GM12878 (cell line): Measurements from ENCODE around the gene KCNRG. TPM values are rescaled to one million over a fixed set of nuclear protein-coding genes. Genes with fewer than 3 reads are reported as not detected.

Source experiments
- ATAC-seq: fragments of 200-7000 bp; cut with Tn5 transposase; 3 replicates; pipeline ENCODE4 v1.9.1; 2020; ENCODE audit warnings: mild to moderate bottlenecking, moderate library complexity
- BruUV-seq: library from RNA; stranded (reverse); fragments of 400-500 nt; replicated peaks from 2 replicates; lab custom pipeline; 2021; lab: Mats Ljungman, UMichigan
- CTCF ChIA-PET: fragments of 300-600 bp; sonication (Branson Sonifier 250); formaldehyde crosslinking; extraction: SDS; loops from one replicate; lab custom pipeline; 2021; ENCODE audit warnings: inconsistent platforms; lab: Yijun Ruan, JAX
- POLR2A ChIA-PET: fragments of 350-600 bp; formaldehyde crosslinking; extraction: SDS; loops from one replicate; lab custom pipeline; 2021; ENCODE audit warnings: inconsistent platforms; lab: Charles Lee
- RAD21 ChIA-PET: fragments of 300-600 bp; sonication (Branson Sonifier 250); formaldehyde crosslinking; loops from one replicate; lab custom pipeline; 2023; ENCODE audit warnings: antibody characterized with exemption; ENCODE audit not compliant: unreplicated experiment; lab: Charles Lee
- SMC1A ChIA-PET: fragments of 300-600 bp; sonication (Branson Sonifier 250); formaldehyde crosslinking; loops from one replicate; lab custom pipeline; 2023; ENCODE audit not compliant: unreplicated experiment, uncharacterized antibody; lab: Charles Lee
- DNase-seq: peaks from one replicate; pipeline ENCODE4 v3.0.0-alpha.2; 2011; ENCODE audit warnings: low read depth, low spot score
- FAIRE-seq: peaks from 3 replicates; lab custom pipeline; 2011; peaks lifted over from hg19 to GRCh38; lab: Jason Lieb, UNC
- H2AFZ ChIP-seq: 2 replicates; pipeline ENCODE4 v1.6.0; 2011; ENCODE audit warnings: low read depth, low read length, control low read depth; ENCODE audit not compliant: control insufficient read depth
- H3K27ac ChIP-seq: 2 replicates; pipeline ENCODE4 v1.5.1; 2011; ENCODE audit warnings: control low read depth; ENCODE audit not compliant: control insufficient read depth, insufficient read depth
- H3K27me3 ChIP-seq, 2 experiments: replicated peaks in 1 of 2; 2 replicates each; pipeline versions ENCODE4 v1.6.0 to v1.6.1; 2011; ENCODE audit warnings: low read length in 1 of 2; ENCODE audit not compliant: control insufficient read depth in 2 of 2, insufficient read depth in 2 of 2
- H3K36me3 ChIP-seq, 2 experiments: 2 replicates each; pipeline ENCODE4 v1.5.1; 2011; ENCODE audit warnings: low read length in 1 of 2; ENCODE audit not compliant: control insufficient read depth in 2 of 2, insufficient read depth in 2 of 2
- H3K4me1 ChIP-seq: 2 replicates; pipeline ENCODE4 v1.6.1; 2011; ENCODE audit warnings: mild to moderate bottlenecking, low read length, moderate library complexity, mixed read lengths; ENCODE audit not compliant: control insufficient read depth, insufficient read depth
- H3K4me2 ChIP-seq: 2 replicates; pipeline ENCODE4 v1.6.0; 2011; ENCODE audit warnings: control low read depth; ENCODE audit not compliant: control insufficient read depth, insufficient read depth
- H3K4me3 ChIP-seq: fragments of 200-600 bp; sonication (generic); 2 replicates; pipeline ENCODE4 v1.5.1; 2016
- H3K79me2 ChIP-seq: 2 replicates; pipeline ENCODE4 v1.6.0; 2011; ENCODE audit warnings: low read length; ENCODE audit not compliant: control insufficient read depth, insufficient read depth
- H3K9ac ChIP-seq: 2 replicates; pipeline ENCODE4 v1.8.0; 2011; ENCODE audit warnings: low read length, control low read depth, mixed read lengths; ENCODE audit not compliant: control insufficient read depth, insufficient read depth
- H3K9me3 ChIP-seq: replicated peaks from 3 replicates; pipeline ENCODE4 v1.5.1; 2011; ENCODE audit warnings: mild to moderate bottlenecking, low read length; ENCODE audit not compliant: control insufficient read depth, insufficient read depth
- H4K20me1 ChIP-seq: 2 replicates; pipeline ENCODE4 v1.6.0; 2011; ENCODE audit not compliant: control insufficient read depth, insufficient read depth
- BACH1 ChIP-seq: fragments of 450-650 bp; IDR thresholded peaks from 2 replicates; pipeline ENCODE4 v1.6.1; 2017; ENCODE audit warnings: mild to moderate bottlenecking, borderline replicate concordance
- CBFB ChIP-seq: IDR thresholded peaks from 2 replicates; pipeline ENCODE4 v1.6.1; 2016; ENCODE audit warnings: antibody characterized with exemption, low read depth
- CBX5 ChIP-seq: sonication (generic); IDR thresholded peaks from 2 replicates; pipeline ENCODE4 v1.6.1; 2016; ENCODE audit warnings: low read depth, moderate library complexity, mild to moderate bottlenecking, inconsistent platforms
- CEBPB ChIP-seq, 2 experiments: fragments of 150-350 bp in 1 of 2; IDR thresholded peaks; 2 replicates each; pipeline ENCODE4 v1.6.1; 2012 to 2014; ENCODE audit warnings: low read depth in 2 of 2, low read length in 2 of 2, borderline replicate concordance in 1 of 2, inconsistent platforms in 1 of 2
- CEBPZ ChIP-seq: fragments of 150-350 bp; IDR thresholded peaks from 2 replicates; pipeline ENCODE4 v1.6.1; 2016; ENCODE audit warnings: low read depth, low read length
- E4F1 ChIP-seq: fragments of 450-650 bp; IDR thresholded peaks from 2 replicates; pipeline ENCODE4 v1.6.1; 2018; ENCODE audit warnings: borderline replicate concordance, mild to moderate bottlenecking; ENCODE audit not compliant: partially characterized antibody
- FOXM1 ChIP-seq: IDR thresholded peaks from 2 replicates; pipeline ENCODE4 v1.6.1; 2012; ENCODE audit warnings: low read depth, mild to moderate bottlenecking, inconsistent platforms, low read length, moderate library complexity
- HDGF ChIP-seq: fragments of 450-650 bp; IDR thresholded peaks from 2 replicates; pipeline ENCODE4 v1.6.1; 2016; ENCODE audit warnings: antibody characterized with exemption
- SMARCA5 ChIP-seq: fragments of 450-650 bp; IDR thresholded peaks from 2 replicates; pipeline ENCODE4 v1.6.1; 2017; ENCODE audit warnings: mild to moderate bottlenecking
- SPI1 ChIP-seq: IDR thresholded peaks from 2 replicates; pipeline ENCODE4 v1.6.1; 2011; ENCODE audit warnings: low read depth, mild to moderate bottlenecking, low read length, moderate library complexity, borderline replicate concordance; ENCODE audit not compliant: insufficient read depth
- YY1 ChIP-seq: IDR thresholded peaks from 2 replicates; pipeline ENCODE4 v1.6.1; 2011; ENCODE audit warnings: low read depth, mild to moderate bottlenecking, low read length
- ZNF24 ChIP-seq: fragments of 450-650 bp; IDR thresholded peaks from 2 replicates; pipeline ENCODE4 v1.6.1; 2017; ENCODE audit warnings: antibody characterized with exemption, mild to moderate bottlenecking
- WGBS: methylation state at CpG from one replicate; pipeline ENCODE4 v1.1.6; 2016; ENCODE audit warnings: low lambda C conversion rate; ENCODE audit not compliant: insufficient replicate concordance, insufficient coverage; ENCODE audit errors: missing lambda C conversion rate; 5-methylcytosine and 5-hydroxymethylcytosine counted together
- in situ Hi-C: fragments of 300-500 bp; cut with MboI; formaldehyde crosslinking; loops from 9 replicates; pipeline ENCODE4 v1.14.3; 2018; ENCODE audit warnings: mixed read lengths
- intact Hi-C: fragments of 100-400 bp; cut with micrococcal nuclease; formaldehyde crosslinking; loops from one replicate; pipeline ENCODE4 v1.14.2; 2022; ENCODE audit not compliant: unreplicated experiment
- polyA plus RNA-seq, 11 experiments: library from polyadenylated mRNA; depleted of rRNA in 4 of 11; unstranded in 6 of 11; stranded (reverse) in 5 of 11; fragments of >200 nt; fragmentation: Nextera tagmentation in 4 of 11; fragmentation: Illumina TruSeq in 1 of 11; extraction: Ambion mirVana in 4 of 11; extraction: Trizol in 1 of 11; gene quantifications; 1 replicate in 1 of 11; 2 replicates in 10 of 11; pipeline versions ENCODE4 v1.2.1 to v1.2.3, GENCODE V29; 2011 to 2016; ENCODE audit warnings: inconsistent platforms in 2 of 11, missing spikeins in 2 of 11, low read depth in 1 of 11
- total RNA-seq, 4 experiments: library from RNA; depleted of rRNA in 3 of 4; stranded (reverse); fragments of >200 nt in 3 of 4; fragmentation: Illumina TruSeq in 1 of 4; extraction: Trizol in 1 of 4; gene quantifications; 2 replicates each; pipeline versions ENCODE4 v1.2.1 to v1.2.3, GENCODE V29; 2013 to 2021
- TF ChIP-seq, protein P1 (sequence below): fragments of 450-650 bp; IDR thresholded peaks from 2 replicates; pipeline ENCODE4 v1.6.1; 2017; ENCODE audit warnings: mild to moderate bottlenecking, moderate library complexity

The KCNRG gene
- total and polyA plus RNA-seq, 10 of the 15 experiments (the other 5 are each of a cell fraction or from before 2014, with no cell fraction given) = 0.37 to 1.5 (median 0.58) TPM

- no peak for DNase-seq
- H3K4me2 ChIP-seq = no peak overlapping the region
These were observed 37.3 kb upstream of the KCNRG start for GRCh38 chr13:49977992-49978391.

More at GRCh38 chr13:49977992-49978391, 37.3 kb upstream of the KCNRG start:
- ATAC-seq (peak; percentile 46), FAIRE-seq (no peak)
- Histone ChIP-seq H3K79me2 (no peaks in the 10 kb centered on the region), H3K4me3 (no peak overlapping the region), H2AFZ (no peak overlapping the region), H3K9me3 (no peaks in the 10 kb centered on the region), H4K20me1 (no peaks in the 10 kb centered on the region), H3K4me1 (no peaks in the 10 kb centered on the region), H3K27me3 (no peaks in the 10 kb centered on the region), H3K9ac (no peak overlapping the region), H3K27ac (no peak overlapping the region), H3K36me3 (no peaks in the 10 kb centered on the region)
- ChIA-PET POLR2A (interaction anchor here (0.7 kb wide), 1 partner anchor 823 kb away, joined by 3 read pairs; no protein-coding TSS in a partner anchor), RAD21 (interaction anchor here (0.9 to 4.7 kb wide), 10 partner anchors 19 to 1091 kb away, joined by 3 to 56 read pairs (median 8); partner anchors contain the start of gene TRIM13), CTCF (interaction anchor here (1.0 to 6.3 kb wide), 15 partner anchors 12 to 1092 kb away, joined by 3 to 56 read pairs (median 7); partner anchors contain the start of gene TRIM13), SMC1A (interaction anchor here (0.6 to 5.5 kb wide), 21 partner anchors 12 to 1657 kb away, joined by 3 to 44 read pairs (median 5); no protein-coding TSS in a partner anchor)
- intact Hi-C loops (no loop called here), in situ Hi-C loops (loop anchor here (5.0 kb wide), 4 partner anchors 549 to 1094 kb away; no protein-coding TSS in a partner anchor)
- no TSS peak for BruUV-seq
- 63% methylated on average over 3 of the region's 3 CpGs for WGBS
- TF ChIP-seq FOXM1 (no peak), CBFB (no peak), HDGF (no peak), CEBPB (IDR thresholded peaks at IDR 0.05; ENCODE audit: borderline replicate concordance in 1 of 2, low read depth in 2 of 2, low read length in 2 of 2) (no peak), BACH1 (no peak), SMARCA5 (no peak), YY1 (peak; percentile 39; the same call in 1 of the 2 replicates), CBX5 (no peak), ZNF24 (no peak), E4F1 (no peak), SPI1 (0 out of 2 replicates have a peak, but pooled peaks have one; percentile 7), CEBPZ (no peak)
- TF ChIP-seq, protein P1, sequence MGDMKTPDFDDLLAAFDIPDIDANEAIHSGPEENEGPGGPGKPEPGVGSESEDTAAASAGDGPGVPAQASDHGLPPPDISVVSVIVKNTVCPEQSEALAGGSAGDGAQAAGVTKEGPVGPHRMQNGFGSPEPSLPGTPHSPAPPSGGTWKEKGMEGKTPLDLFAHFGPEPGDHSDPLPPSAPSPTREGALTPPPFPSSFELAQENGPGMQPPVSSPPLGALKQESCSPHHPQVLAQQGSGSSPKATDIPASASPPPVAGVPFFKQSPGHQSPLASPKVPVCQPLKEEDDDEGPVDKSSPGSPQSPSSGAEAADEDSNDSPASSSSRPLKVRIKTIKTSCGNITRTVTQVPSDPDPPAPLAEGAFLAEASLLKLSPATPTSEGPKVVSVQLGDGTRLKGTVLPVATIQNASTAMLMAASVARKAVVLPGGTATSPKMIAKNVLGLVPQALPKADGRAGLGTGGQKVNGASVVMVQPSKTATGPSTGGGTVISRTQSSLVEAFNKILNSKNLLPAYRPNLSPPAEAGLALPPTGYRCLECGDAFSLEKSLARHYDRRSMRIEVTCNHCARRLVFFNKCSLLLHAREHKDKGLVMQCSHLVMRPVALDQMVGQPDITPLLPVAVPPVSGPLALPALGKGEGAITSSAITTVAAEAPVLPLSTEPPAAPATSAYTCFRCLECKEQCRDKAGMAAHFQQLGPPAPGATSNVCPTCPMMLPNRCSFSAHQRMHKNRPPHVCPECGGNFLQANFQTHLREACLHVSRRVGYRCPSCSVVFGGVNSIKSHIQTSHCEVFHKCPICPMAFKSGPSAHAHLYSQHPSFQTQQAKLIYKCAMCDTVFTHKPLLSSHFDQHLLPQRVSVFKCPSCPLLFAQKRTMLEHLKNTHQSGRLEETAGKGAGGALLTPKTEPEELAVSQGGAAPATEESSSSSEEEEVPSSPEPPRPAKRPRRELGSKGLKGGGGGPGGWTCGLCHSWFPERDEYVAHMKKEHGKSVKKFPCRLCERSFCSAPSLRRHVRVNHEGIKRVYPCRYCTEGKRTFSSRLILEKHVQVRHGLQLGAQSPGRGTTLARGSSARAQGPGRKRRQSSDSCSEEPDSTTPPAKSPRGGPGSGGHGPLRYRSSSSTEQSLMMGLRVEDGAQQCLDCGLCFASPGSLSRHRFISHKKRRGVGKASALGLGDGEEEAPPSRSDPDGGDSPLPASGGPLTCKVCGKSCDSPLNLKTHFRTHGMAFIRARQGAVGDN = no peak
